SIG-M5 (cell line): ENCODE data around the gene GRM7.

Experiments used
- DNase-seq: peaks from one replicate; lab custom pipeline; 2025; lab: John Stamatoyannopoulos, UW

GRM7 gene

DNA sequence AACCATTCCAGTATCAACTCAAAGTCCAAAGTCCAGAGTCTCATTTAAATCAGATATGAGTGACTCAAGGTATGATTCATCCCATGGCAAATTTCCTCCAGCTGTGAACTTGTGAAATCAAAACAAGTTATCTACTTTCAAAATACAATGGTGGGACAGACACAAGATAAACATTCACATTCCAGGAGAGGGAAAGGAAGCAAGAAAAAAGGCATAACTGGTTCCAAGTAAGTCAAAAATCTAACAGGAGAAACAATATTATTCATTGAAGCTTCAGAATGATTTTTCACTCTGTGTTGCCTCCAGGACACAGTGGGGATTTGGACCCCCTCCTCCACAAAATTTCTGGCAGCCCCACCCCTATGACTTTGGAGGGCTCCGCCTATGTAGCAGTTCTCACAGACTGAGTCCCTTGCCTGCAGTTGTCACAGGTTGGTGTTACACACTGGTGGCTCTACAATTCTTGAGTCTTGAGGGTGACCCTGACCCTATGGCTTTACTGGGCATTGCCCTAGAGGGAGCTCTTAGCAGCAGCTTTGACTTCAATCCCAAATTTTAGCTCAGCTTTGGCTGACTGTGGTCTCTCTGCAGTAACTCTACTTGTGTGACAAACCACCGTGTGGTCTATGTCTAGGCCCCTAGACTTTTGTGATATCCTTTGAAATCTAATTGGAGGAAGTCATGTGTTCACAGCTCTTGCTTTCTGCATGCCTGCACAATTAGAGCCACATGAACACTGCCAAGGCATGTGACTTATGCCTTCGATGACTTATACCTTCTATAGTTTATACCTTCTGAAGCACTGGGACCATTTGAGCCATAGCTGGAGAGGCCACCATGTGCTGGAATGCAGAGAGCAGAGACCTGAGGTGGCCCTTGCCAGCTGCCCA, 644.2 kb downstream of the GRM7 start:
- no peak for DNase-seq

DNA sequence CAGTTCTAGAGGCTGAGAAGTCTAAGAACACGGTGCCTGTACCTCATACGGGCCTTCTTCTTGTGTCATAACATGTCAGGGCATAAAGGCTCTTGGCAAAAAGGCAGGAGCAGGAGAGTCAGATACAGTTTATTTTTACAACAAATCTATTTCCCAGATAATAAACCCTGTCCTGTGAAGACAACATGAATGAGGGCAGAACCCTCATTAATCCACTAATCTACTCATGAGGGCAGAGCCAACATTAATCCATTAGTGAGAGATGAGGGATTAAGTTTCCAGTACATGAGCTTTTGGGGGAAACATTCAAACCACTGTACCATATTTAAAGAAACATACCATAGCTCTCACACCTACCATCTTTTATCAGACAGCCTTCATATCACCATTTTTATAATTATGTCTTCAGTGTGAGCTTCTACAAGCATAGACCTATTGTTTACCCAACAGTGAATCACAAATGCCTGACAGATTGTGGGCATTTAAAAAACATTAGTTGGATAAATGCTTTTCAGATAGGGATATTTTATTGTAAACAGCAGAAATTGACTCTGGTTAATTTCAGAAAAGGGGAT, 645.8 kb downstream of the GRM7 start:
- no peak for DNase-seq

DNA sequence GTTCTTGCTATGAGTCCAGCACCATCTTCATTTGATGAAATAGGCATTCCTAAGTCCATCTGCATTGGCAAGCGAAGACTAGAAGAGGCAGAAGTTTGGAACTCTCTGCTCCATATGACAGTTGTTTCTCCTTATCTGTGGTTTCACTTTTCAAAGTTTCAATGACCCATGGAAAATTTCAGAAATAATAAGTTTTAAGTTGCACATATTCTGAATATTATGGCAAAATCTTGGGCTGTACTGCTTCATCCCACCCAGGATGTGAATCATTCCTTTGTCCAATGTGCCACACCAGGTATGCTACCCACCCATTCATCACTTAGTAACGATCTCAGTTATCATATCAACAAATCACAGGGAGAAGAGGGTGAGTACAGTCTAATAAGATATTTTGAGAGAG, 647.9 kb downstream of the GRM7 start:
- no peak for DNase-seq

DNA sequence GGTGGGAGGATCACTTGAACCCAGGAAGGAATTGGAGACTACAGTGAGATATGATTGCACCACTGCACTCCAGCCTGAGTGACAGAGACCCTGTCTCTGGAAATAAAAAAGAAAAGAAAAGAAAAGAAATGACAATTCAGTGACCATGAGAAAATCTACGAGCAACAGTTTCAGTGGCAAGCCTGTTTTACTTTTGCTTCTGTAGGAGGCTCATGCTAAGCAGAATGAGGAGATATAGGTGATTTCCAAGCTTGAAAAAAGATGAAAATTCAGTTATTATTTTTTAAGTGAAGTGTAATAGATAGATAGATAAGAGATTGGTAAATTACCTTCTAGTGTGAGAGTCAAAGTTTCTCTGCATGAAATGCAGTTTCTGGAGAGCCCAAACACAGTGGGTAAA, 651.1 kb downstream of the GRM7 start:
- DNase-seq = no peak

DNA sequence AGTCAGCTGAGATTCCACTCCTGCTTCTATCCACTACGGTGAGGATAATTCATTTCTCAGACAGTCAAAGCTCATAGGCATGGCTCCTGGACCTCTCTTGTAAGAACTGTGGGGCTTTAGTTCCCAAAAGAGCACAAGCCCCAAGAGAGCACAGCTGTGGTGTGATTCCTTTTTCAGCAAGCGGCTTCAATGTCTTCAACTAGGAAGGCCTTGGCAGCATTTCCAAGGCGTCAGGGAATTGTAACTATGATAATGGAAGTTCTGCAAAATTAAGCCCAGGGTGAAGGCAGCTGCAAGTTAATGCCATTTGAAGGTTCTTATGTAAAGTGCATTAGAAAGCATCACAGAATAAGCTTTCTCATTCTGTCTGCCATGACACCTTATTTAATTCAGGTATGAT, 657.1 kb downstream of the GRM7 start:
- DNase-seq = no peak

DNA sequence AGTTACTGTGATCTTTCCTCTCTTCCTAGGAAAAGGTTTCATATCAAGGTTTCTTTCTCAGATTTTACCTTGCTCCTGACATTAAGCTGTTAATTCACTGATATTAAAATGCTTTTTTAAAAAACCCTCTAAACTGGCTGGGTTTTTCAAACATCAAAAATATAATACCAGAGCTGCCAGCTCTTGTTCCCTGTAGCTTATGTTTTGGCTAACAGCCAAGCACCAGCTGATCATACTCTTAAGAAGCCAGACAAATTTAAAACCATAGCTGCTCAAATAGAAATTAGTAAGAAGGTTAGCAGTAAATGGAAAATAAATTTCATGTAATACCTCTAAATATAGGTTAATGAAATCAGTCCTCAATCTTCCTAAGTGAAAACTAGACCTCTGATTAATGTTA, 657.5 kb downstream of the GRM7 start:
- DNase-seq = no peak

DNA sequence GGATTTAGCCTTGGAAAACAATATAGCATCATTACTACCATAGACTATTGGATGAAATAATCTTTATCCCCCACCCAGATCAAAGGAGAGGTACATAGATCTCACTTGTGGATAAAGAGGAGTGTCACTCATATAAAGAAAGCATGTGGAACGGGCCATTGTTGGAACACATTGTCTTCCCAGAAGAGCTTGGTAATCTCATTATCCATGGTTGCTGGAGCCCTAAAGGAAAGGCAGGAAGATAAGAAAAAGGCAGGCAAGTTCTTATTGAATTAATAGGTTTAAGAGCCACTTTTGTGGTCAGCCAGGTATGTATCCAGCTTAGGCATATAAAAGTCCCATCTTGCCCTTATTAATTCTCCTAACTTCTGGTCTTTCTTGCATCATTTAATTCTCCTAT, 659.1 kb downstream of the GRM7 start:
- no peak for DNase-seq

DNA sequence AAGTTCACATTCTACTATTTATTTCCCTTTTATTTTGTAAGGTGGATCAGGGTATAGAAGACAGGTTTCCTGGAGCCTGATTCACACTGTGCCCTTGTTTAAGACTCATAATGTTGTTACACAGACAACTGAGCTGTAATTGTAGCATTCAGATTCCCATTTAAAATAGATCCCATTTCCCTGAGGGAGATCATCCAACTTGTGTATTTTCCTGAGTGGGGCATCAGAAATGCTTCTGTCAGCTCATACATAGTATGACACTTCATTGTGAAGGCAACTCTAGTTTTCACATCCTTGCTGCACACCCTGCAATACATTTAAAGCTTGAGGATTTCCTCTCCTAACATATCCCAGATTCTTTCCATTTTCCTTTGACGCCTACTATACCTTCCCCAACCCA, 659.7 kb downstream of the GRM7 start:
- no peak for DNase-seq

DNA sequence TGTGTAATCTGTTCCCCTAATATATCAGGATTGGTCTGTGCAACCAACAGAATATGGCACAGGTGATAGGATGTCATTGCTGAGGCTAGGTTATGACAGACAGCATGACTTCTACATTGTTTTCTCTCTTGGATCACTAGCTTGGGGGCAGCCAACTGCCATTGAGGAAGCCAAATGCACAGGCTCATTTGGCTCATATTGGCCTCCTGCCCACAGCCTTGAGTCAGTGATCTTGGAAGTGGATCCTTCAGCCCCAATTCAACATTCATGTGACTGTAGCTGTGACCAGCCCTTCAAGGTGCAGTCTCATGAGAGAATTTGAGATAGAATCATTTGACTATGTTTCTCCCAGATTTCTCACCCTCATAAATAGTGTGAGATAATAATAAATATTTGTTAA, 675.6 kb downstream of the GRM7 start:
- no peak for DNase-seq

DNA sequence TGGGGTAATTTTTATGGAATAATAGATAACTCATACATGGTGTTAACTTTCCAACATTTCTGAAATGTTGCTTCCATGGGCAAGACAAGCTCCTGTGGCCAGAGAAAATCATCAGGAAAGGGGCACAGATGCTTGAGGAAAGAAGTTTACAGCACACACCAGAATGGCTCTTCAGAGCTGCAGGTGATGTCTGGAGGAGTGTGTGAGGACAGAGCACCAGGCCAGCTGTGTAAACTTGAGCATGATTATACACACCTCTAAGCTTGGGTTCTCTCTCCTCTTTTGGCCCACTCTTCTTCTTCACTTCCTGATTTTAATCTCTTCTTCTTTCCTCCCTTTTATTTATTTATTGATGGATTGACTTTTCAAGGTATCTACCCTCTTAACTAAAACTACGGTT, 676.0 kb downstream of the GRM7 start:
- DNase-seq = no peak

DNA sequence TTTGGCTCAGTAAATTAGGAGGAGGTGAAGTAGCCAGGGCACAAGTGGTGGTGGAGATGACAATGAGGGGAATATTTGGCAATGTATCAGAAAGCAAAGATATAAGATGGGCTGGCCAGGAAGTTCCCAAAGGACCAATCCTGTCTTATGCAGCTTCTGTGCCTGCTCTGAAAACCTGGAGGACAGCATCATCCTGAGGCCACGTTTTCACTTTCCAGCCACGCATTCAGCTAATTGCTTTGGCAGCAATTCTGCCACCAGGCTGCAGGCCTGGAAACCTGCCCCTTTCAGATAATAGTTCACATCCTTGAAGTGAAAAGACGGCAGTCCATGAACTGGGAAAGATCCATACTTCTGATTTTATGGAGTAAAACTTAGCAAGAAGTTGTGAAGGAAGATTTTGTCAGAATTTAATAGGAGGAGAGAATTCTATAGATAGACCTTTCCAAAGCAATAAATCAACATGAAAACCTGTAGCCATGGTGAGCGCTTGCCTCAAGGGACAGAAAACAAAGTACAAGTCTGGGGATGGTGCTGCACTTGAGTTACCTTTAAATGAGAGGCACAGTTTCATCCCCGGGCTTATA, 682.5 kb downstream of the GRM7 start:
- DNase-seq = no peak

DNA sequence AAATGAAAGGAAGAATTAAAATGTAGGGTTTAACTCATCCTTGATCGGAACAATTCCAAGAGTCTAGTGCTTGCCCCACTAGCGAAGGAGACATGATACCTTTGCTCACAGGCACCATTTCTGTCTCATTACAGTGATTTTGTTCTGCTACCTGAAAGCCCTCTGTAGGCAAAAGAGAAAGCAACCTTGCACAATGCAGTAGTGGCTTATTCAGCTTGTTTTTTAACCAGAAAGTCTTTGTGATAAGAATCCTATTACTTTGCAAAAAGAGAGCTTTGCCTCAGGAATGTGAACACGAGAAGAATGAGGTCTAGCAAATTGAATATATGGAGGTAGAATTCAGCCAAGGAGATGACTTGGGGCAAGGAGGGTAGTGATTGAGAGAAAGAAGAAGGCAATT, 684.4 kb downstream of the GRM7 start:
- no peak for DNase-seq

DNA sequence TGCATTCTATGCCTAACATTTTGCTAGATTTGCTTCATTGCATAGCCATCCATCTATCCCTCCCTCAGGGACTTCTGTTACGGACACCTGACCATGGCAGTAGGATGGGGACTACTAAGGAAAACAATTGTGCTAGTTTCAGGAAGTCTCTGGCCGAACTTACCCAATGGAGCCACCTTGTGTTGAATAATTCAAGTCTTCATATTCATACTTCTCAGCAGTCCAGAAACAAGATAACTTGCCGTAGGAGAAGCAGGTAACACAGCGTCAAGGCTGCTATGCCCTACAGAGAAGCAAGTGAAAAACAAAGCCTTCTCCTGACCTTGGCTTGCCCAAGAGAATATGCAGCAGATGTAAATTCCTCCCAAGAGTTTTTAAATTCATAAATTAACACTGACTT, 685.3 kb downstream of the GRM7 start:
- no peak for DNase-seq

DNA sequence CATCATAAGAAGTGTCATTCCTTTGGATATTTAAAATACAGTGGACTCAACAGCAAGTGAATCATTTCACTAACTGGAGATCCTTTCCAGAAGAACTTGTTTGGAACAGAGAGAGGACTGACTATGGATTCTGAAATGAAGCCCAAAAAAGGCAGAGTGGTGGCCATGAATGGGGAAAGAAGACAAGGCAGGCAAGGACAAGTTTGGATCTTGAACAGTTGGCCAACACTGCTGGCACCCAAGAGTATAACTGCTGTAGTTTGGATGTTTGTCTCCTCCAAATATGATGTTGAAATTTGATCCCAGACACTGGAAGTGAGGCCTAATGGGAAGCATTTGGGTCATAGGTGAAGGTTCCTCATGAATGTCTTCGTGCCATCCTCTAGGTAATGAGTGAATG, 686.9 kb downstream of the GRM7 start:
- DNase-seq = no peak

DNA sequence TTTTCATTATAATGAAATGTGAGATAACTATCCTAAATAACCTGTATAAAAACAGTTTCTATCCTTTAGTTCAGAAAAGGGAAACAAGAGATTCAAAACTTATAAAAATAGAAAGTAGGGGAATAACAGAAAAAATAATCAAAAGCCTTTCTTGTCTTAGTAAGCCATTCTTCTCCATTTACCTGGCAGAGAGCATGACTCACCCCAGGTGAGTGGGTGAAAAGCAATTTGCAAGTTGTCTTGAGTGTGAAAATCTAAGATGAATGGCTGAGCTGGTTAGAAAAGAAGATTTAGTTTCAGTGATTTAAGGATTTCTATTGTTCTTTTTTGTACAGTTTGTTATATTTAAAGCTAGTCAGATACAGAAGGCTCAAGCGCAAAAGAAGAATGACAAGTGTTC, 702.0 kb downstream of the GRM7 start:
- no peak for DNase-seq

DNA sequence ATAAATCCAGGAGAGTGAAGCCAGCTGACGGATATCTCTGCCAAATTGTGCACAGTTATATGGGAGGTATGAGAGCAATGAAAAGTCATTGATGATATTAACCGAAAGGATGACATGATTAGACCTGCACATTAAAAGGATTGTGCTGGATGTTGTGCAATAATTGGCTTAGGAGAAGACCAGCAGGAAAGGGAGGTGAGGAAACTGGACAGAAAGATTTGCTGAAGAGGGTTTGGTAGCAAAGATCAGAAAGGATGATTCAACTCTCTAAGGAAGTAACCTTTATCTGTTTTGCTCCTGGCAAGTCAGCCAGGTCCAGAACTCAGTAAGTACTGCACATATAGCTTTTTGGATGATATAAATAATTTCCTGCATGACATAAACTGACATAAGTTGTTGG, 704.7 kb downstream of the GRM7 start:
- no peak for DNase-seq

DNA sequence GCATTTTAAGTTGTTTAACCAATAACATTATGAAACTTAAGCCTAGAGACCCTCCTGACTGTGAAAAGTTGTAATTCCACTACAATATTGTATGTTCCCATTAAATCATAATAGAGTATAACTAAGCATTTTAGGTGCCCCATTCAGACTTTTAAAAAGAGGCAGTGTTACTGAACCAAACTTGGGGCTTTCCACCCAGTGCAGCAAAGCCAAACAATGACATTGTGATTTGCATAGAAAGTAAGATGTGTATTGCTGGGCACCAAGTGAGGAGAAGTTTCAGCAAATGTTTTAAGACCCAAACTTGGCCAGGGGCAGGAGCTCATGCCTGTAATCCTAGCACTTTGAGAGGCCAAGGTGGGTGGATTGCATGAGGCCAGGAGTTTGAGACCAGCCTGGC, 706.2 kb downstream of the GRM7 start:
- no peak for DNase-seq

DNA sequence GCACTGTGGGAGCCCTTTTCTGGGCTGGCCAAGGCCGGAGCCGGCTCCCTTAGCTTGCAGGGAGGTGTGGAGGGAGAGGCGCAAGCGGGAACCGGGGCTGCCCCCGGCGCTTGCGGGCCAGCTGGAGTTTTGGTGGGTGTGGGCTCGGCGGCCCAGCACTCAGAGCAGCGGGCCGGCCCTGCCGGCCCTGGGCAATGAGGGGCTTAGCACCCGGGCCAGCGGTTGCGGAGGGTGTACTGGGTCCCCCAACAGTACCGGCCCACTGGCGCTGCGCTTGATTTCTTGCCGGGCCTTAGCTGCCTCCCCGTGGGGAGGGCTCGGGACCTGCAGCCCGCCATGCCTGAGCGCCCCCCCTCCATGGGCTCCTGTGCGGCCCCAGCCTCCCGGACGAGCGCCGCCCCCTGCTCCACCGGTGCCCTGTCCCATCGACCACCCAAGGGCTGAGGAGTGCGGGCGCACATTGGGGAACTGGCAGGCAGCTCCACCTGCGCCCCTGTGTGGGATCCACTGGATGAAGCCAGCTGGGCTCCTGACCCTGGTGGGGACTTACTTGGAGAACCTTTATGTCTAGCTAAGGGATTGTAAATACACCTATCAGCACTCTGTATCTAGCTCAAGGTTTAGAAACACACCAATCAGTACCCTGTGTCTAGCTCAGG, 707.7 kb downstream of the GRM7 start:
- no peak for DNase-seq

DNA sequence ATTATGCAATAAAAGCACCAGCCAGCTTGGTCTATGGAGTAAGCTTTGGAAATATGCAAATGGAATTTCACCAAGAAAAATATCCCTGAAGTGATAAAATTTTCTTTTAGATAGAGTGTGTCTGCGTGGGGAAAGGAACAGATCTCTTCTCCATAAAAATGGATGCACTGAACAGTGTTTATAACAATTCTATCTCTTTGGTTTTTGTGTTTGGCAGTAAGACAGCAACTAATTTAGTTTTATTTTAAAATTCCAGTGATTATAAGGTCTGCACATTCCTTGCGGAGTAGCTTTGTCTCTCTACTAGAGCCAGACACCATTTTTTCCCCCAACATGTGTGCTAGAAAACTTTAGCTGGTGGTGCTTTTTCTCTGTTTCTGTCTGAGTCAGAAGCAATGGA, 712.4 kb downstream of the GRM7 start:
- no peak for DNase-seq

DNA sequence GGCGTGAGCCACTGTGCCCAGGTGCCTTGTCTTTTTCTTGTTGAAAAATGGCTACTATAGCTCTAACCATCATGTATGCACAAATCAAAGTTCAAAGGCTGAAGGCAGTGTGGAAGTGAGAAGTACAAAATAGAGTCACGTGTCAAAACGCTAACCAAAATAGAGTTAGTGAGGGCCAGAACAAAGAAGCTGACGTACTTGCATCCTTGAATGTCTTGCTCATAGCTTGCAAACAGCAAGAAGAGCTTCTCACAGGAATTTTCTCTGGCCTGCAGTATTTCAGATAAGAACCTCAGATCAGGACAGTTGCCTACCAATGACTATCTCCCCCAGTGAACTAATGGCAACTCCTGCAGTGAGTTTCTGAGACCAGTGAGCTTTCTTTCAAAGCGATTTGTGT, 713.5 kb downstream of the GRM7 start:
- DNase-seq = no peak

DNA sequence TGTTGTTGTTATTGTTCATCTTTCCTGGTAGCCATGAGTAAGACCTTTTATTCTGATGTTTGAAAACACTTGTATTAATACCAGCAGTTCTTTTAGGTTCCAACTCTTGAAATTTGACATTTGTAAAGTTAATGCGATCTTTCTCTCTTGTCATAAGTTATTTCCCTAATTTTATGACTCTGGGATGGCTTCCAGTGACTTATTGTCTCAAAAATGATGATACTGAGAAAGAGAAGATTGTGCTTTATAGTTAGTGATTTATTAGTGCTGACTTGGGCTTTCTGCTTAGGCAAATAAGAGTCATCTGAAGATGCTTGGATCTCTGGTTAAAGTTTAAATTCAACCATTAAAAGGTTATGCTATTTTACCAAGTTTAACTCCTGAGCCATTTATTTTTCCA, 715.2 kb downstream of the GRM7 start:
- no peak for DNase-seq

DNA sequence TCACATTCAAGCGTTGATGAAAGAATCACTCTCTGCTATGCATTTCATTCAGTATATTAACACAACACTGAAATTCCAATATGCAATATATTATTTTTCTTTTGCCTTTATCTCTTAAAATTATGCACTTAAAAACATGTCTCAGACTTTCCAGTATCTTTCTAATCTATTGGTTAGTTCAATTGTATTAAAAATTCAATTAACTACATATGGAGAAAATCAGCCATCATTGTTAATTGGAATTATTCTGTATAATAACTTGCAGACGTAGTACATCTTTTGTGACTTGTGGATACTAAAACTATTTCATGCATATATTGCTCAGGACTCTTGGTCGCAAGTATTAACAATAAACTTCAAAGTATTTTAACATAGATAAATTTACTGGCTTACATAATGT, 715.6 kb downstream of the GRM7 start:
- no peak for DNase-seq

DNA sequence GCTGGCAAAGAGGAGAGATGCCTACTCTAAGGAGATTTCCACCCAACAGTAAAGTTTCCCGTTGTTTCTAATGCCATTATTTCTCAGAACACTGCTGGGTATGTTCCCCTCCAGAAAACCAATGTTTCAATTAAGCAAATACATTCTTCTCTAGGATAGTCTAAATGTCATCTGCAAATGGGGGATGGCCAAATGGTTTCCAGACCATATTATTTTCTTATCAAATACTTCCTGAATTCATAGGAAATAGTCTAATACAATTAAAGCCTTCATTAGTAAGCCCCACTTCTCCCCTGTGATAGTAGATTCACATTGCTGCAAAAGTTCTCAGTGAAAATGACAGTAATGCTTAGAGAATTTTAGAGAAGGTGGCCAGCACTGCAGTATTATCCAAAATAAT, 716.6 kb downstream of the GRM7 start:
- DNase-seq = no peak
